ENCODE measurements around the gene DIP2C. TPM values are rescaled to one million over a fixed set of nuclear protein-coding genes. Genes with fewer than 3 reads are reported as not detected.
"Not testable (repeated sequence)": the region's sequence is repeated elsewhere in the genome, so short reads cannot be mapped to it uniquely, and the experiment has no call there.

The DIP2C gene
- total RNA-seq, 1 donor, result 19.9 TPM

GRCh38 chr10:536371-536925 lies 153.0 kb downstream of the DIP2C start:
- TF ChIP-seq CTCF (IDR thresholded peaks at IDR 0.05; ENCODE audit: insufficient read depth, low read depth, low read length), result no peak
- no peak for DNase-seq (ENCODE audit: low read depth)
- H3K4me3 ChIP-seq (ENCODE audit: low read depth, low read length), result no peak overlapping the region

GRCh38 chr10:535952-536351 lies 153.5 kb downstream of the DIP2C start:
- no peak overlapping the region for H3K4me3 ChIP-seq (ENCODE audit: low read depth, low read length)
- DNase-seq (ENCODE audit: low read depth), result no peak
- TF ChIP-seq CTCF (IDR thresholded peaks at IDR 0.05; ENCODE audit: insufficient read depth, low read depth, low read length), result no peak

GRCh38 chr10:535051-535450 lies 154.4 kb downstream of the DIP2C start:
- DNase-seq (ENCODE audit: low read depth), result no peak
- no peak overlapping the region for H3K4me3 ChIP-seq (ENCODE audit: low read depth, low read length)
- no peak for TF ChIP-seq CTCF (IDR thresholded peaks at IDR 0.05; ENCODE audit: insufficient read depth, low read depth, low read length)

- TF ChIP-seq CTCF (IDR thresholded peaks at IDR 0.05; ENCODE audit: insufficient read depth, low read depth, low read length), result no peak
- DNase-seq (ENCODE audit: low read depth), result no peak
Observed at GRCh38 chr10:534047-534566, 155.4 kb downstream of the DIP2C start.

GRCh38 chr10:533611-534010 lies 155.9 kb downstream of the DIP2C start:
- no peak for DNase-seq (ENCODE audit: low read depth)
- H3K4me3 ChIP-seq (ENCODE audit: low read depth, low read length), result no peak overlapping the region
- TF ChIP-seq CTCF (IDR thresholded peaks at IDR 0.05; ENCODE audit: insufficient read depth, low read depth, low read length), result no peak

More at GRCh38 chr10:534047-534566, 155.4 kb downstream of the DIP2C start:
- H3K4me3 ChIP-seq (ENCODE audit: low read depth, low read length), result no peak overlapping the region

- TF ChIP-seq CTCF (IDR thresholded peaks at IDR 0.05; ENCODE audit: insufficient read depth, low read depth, low read length), result no peak
- DNase-seq (ENCODE audit: low read depth), result no peak
Observed at GRCh38 chr10:533186-533585, 156.3 kb downstream of the DIP2C start.

GRCh38 chr10:532331-532730 lies 157.1 kb downstream of the DIP2C start:
- not testable (repeated sequence) for DNase-seq (ENCODE audit: low read depth); H3K4me3 ChIP-seq (ENCODE audit: low read depth, low read length)

More at GRCh38 chr10:533186-533585, 156.3 kb downstream of the DIP2C start:
- no peak overlapping the region for H3K4me3 ChIP-seq (ENCODE audit: low read depth, low read length)
